Left ventricle myocardium inferior (tissue), 1 donor: ENCODE measurements around the gene NUDT14. TPM values are rescaled to one million over a fixed set of nuclear protein-coding genes. Genes with fewer than 3 reads are reported as not detected.
A peak's percentile ranks its signal among the peaks of the same experiment; 100 is the strongest.

ENCODE experiments used
- DNase-seq: peaks from one replicate; pipeline ENCODE4 v3.0.0-alpha.2; 2020
- H3K27ac ChIP-seq: fragments of 200-600 bp; replicated peaks from 2 replicates; pipeline ENCODE4 v1.8.0; 2021
- H3K27me3 ChIP-seq: fragments of 200-600 bp; 2 replicates; pipeline ENCODE4 v1.8.0; 2021; ENCODE audit warnings: low read depth
- H3K36me3 ChIP-seq: fragments of 200-600 bp; 2 replicates; pipeline ENCODE4 v1.8.0; 2021
- H3K4me1 ChIP-seq: fragments of 200-600 bp; 2 replicates; pipeline ENCODE4 v1.8.0; 2021
- H3K4me3 ChIP-seq: fragments of 200-600 bp; 2 replicates; pipeline ENCODE4 v1.8.0; 2021; ENCODE audit warnings: mild to moderate bottlenecking, moderate library complexity
- H3K9me3 ChIP-seq: fragments of 200-600 bp; replicated peaks from 2 replicates; pipeline ENCODE4 v1.8.0; 2021
- CTCF ChIP-seq: fragments of 200-600 bp; IDR thresholded peaks from 2 replicates; pipeline ENCODE4 v1.8.0; 2021; ENCODE audit warnings: antibody characterized with exemption, mild to moderate bottlenecking, borderline replicate concordance
- intact Hi-C: fragments of 100-400 bp; cut with micrococcal nuclease; formaldehyde crosslinking; loops from one replicate; pipeline ENCODE4 v1.11.0; 2022
- total RNA-seq: library from RNA; stranded (reverse); fragmentation: NEBNext Ultra II Directional; extraction: Animal tissue kit (Norgen Biotek cat#: 25700); gene quantifications from one replicate; pipeline ENCODE4 v1.2.1, GENCODE V29; 2021
- donor health status: DM: no; HTN: yes; CAD: no; lungs with severe emphysema.

NUDT14 gene
- total RNA-seq, 1 donor from 2014 or later: 22.9 TPM

DNA sequence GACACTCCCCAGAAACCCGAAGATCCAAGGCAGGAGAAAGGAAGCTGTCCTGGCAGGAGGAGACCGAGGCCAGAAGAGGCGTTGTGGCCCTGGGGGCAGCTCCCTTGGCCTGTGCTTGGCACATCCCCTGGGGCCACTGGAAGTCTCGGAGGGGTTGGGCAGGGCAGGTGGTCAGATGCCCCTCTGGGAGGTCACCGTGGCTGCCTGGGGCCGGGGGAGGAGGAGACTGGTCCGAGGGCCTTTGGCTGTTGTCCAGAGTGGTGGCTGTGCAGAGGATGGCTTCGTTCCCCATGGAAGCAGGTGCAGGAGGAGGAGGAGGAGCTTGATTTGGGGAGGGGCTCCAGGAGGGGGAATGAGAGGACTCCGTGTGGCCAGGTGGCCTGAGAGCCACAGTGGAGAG is 3.3 kb upstream of the NUDT14 start:
- intact Hi-C loops: no loop called here
- TF ChIP-seq CTCF: no peak

DNA sequence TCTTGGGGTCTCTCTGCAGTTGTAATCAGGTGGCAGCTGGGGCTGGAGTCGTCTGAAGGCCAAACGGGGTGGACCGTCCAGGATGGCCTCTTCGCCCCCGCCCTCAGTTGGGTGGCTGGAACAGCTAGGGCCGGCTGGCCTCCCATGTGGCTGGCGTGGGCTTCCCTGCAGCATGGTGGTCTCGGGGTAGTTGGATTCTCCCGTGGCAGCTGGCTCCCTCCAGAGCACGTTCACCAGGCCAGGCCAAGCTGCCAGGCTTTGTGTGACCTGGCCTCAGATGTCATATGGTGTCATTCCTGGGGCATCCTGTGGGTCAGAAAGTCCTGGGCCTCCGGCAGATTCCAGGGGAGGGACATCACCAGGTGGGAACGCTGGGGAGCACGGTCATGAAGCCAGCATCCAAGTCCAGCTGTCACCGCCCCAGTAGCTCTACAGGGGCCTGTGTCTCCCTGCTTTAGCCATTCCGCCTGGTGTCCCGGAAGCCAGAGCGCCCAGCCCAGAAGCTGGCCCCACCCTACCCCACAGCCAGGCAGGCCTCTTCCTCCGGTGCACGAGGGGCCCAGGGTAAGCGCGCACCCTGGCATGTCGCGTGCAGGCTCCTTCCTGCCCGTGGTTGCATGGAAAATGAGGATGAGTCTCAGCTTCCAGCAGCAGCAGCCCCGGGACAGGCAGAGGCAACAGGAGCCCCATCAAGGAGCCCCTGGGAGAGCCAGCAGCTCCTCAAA is 1.3 kb upstream of the NUDT14 start:
- H3K9me3 ChIP-seq: no peaks in the 10 kb centered on the region
- no peak for TF ChIP-seq CTCF
- H3K27ac ChIP-seq: peak overlapping the region; percentile 73
- no peak overlapping the region for H3K4me3 ChIP-seq
- intact Hi-C loops: no loop called here
- H3K36me3 ChIP-seq: no peaks in the 10 kb centered on the region
- peaks cover 30% of the 10 kb centered on the region for H3K4me1 ChIP-seq
- no peak for DNase-seq
- peaks cover 3% of the 10 kb centered on the region for H3K27me3 ChIP-seq

More for the DNA sequence above, 3.3 kb upstream of the NUDT14 start:
- no peak for DNase-seq
- Histone ChIP-seq H3K27ac (no peak overlapping the region), H3K4me1 (peaks cover 30% of the 10 kb centered on the region), H3K9me3 (peaks cover 8% of the 10 kb centered on the region), H3K27me3 (peaks cover 21% of the 10 kb centered on the region), H3K36me3 (no peaks in the 10 kb centered on the region), H3K4me3 (no peak overlapping the region)

DNA sequence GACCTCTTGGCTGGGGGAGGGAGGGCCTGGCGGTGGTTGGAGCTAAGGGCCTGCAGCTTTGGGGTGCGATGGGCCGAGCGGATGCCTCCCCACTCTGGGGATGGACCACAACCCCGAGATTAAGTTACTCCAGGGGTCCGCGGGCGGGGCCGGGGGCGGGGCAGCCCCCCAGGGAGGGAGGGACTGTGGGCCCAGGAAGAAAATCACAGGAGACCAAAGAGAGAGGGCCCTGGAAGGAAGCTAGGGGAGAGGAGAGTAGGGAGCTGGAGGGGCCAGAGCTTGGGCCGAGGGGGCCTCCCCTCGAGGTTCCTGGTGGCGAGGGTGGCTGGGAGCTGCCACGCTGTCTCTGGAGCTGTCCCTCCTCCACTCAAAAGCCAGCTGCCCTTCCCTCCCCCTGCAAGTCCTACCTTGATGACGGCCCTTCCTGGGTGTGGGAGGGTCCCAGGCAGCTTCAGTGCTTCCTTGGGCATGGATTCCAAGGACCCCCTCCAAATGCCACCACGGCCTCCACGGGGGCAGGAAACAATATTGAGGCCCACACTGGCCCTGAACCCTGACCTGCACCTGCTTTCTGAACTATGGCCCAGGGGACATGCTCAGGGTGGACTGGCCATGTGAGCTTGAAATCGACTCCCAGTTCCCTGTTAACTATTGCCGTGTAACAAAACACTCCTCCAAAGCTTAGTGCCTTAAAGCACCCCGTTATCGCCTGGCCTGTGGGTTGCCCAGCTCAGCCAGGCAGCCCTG is 610 bp upstream of the NUDT14 start:
- no peak for DNase-seq
- no peak for TF ChIP-seq CTCF
- H3K9me3 ChIP-seq: no peaks in the 10 kb centered on the region
- no peaks in the 10 kb centered on the region for H3K27me3 ChIP-seq
- no peaks in the 10 kb centered on the region for H3K36me3 ChIP-seq
- intact Hi-C loops: no loop called here
- peak overlapping the region; percentile 73 for H3K27ac ChIP-seq
- H3K4me3 ChIP-seq: peak overlapping the region; percentile 68
- H3K4me1 ChIP-seq: peaks cover 30% of the 10 kb centered on the region

- H3K36me3 ChIP-seq: no peaks in the 10 kb centered on the region
- no peak overlapping the region for H3K4me3 ChIP-seq
- TF ChIP-seq CTCF: no peak
Observed at GRCh38 chr14:105179191-105179590, 1.9 kb downstream of the NUDT14 start.

GRCh38 chr14:105178868-105179140 is 2.3 kb downstream of the NUDT14 start:
- intact Hi-C loops: no loop called here

More at GRCh38 chr14:105179191-105179590, 1.9 kb downstream of the NUDT14 start:
- no peak for DNase-seq
- H3K27me3 ChIP-seq: no peaks in the 10 kb centered on the region
- H3K9me3 ChIP-seq: no peaks in the 10 kb centered on the region
- H3K27ac ChIP-seq: no peak overlapping the region
- peaks cover 30% of the 10 kb centered on the region for H3K4me1 ChIP-seq
- intact Hi-C loops: no loop called here

More at GRCh38 chr14:105178868-105179140, 2.3 kb downstream of the NUDT14 start:
- no peak for DNase-seq
- no peaks in the 10 kb centered on the region for H3K36me3 ChIP-seq
- no peak overlapping the region for H3K4me3 ChIP-seq
- no peak for TF ChIP-seq CTCF
- H3K4me1 ChIP-seq: peaks cover 30% of the 10 kb centered on the region
- no peaks in the 10 kb centered on the region for H3K27me3 ChIP-seq
- no peaks in the 10 kb centered on the region for H3K9me3 ChIP-seq
- no peak overlapping the region for H3K27ac ChIP-seq
